RPMI8226 (cell line): ENCODE measurements around the gene CCL23.
A peak's percentile ranks its signal among the peaks of the same experiment; 100 is the strongest.
"Not testable (repeated sequence)": the region's sequence is repeated elsewhere in the genome, so short reads cannot be mapped to it uniquely, and the experiment has no call there.

Experiments
- DNase-seq: peaks from one replicate; pipeline ENCODE4 v3.0.0-alpha.2; 2015

CCL23 gene

DNA sequence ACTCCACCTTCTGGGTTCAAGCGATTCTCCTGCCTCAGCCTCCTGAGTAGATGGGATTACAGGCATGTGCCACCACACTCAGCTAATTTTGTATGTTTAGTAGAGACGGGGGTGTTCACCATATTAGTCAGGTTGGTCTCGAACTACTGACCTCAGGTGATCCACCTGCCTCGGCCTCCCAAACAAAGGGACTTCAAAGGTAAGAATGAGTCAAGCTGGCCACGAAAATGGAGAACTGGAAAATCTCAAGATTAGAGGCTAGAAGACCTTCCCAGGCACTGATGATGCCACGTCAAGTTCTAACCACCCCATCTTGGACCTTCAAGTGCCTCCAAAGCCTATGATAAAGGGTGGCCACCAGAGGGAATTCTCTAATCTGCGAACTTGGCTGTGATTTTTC is 15.1 kb downstream of the CCL23 start:
- DNase-seq, result no peak

DNA sequence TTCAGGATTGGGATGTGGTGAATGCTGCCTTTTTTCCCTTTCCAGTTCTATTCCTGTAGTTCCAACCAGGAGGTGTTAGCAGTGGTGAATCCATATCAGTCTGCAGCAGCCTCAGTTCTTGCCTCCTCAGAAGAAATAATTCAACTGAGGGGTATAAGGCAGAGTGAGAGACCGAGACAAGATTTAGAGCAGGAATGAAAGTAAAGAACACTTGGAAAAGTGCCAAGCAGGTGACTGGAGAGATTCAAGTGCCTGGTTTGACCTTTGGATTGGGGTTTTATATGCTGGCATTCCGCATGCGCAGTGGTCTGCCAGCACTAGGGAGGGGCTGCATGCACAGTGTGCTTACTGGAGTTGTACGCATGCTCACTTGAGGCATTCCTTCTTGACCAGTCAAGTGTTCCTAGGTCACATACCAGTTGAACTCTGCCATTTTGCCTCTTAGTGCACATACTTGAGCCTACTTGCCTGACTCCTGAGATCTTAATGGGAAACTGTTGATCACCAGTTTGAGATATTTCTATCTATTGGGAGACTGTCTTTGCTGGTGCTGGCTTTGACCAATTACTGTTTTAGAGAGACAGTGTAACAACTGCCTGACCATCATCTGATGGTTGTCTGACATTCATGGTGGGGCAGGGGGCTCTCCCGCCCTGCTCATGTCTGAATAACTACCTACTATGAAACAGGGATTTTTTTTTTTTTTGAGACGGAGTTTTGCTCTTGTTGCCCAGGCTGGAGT is 15.7 kb downstream of the CCL23 start:
- peak; percentile 44 for DNase-seq

DNA sequence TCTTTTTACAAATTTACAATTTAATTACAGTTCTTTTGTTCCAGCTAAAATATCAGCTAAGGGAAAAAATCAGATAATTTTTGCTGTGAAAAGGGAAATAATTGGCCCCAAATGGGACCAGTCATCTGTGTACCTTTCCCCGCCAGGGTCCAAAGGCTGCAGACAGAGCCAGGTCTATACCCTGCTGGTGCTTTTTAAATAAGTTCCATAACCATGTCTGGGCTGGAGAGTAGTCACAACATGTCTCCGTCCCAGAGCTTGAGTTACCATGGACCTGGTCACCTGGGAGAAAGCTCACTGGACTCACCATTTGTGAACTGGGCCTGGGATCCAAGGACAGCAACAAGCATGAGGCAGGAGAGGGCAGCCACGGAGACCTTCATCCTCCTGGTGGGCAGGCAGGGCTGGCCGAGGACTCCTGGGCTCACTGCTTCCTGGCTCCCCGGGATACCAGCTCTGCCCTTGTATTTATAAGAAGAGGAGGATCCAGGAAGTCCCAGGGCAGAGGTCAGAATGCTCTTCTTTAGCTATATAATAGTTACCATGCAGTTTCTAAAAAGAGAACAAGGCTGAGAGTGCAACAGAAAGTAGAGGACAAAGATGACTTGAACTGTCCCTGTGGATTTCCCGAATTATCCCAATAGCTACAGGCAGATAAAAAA is 16.5 kb downstream of the CCL23 start, which contains the start of gene CCL15:
Gene CCL15, minus strand, starts transcription at position 444 of the 662 bp plus-strand sequence. Its CDS starts 61 bp downstream, at position 383.
- DNase-seq, result no peak

DNA sequence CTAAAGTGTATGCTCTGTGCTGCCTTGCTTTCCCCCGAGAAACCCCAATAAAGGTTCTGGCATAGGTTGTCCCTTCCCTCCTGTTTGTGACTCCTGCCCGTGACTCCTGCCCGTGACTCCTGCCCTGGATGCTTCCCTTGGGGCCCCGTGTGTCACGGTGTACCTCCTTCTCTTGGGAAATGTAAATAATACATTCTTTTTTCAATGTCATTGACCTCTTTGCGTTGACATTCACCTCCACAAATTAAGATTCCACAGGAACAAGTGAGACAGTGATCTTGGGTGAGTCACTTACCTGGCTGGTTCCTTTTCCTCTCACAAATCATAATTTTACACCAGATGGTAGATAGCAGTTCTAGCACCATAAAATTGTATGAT is 17.1 kb downstream of the CCL23 start:
- DNase-seq, result no peak

DNA sequence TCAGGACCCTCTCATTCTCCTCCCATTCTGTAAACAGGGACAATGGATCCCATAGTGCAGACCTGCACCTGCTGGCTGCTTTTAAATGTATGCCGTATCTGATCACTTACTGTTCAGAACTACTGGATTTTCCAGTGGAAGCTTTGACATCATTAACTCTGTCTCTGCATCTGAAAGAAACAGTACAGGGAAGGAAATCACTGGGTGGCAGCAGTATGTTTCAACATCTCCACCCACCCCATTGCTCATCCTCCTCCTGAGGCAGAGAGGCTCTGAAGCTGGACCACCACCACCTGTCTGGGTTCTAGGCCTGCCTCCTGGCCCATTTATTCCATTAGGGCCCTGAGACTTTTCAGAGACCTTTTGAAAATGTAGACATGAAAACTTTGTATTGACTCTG is 19.0 kb downstream of the CCL23 start:
- no peak for DNase-seq

DNA sequence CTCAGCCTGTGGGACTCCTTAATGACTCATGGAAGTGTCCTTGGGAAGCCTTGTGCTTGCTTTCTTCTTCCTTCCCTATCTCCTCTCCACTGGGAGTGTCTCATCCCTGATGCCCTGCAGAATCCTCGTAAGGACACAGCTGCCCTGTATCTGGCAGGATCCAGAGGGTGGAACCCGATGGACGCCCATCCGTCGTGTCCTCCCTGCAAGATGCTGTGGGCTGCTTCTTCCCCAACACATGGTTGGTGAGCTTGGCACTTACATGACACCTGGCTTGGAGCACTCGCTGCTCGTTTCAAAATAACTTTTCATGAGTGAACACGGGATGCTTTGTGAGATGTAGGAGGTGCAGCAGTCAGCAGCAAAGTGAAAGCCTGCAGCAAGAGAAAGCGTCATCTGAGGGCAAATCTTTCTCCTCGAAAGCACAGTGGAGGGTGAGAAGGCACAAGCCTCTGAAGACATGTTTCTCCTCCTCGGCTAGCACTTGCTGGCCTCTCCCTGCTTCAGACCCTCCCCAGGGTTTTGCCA is 19.7 kb downstream of the CCL23 start:
- DNase-seq, result no peak

DNA sequence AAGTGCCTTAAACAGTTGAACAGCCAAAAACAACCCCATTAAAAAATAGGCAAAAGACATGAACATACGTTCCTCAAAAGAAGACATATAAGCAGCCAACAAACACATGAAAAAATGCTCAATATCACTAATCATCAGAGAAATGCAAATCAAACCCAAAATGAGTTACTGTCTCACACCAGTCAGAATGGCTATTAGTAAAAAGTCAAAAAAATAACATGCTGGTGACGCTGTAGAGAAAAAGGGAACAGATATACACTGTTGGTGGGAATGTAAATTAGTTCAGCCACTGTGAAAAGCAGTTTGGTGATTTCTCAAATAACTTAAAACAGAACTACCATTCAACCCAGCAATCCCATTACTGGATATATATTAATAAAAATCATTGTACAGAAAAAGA is 22.4 kb downstream of the CCL23 start:
- not testable (repeated sequence) for DNase-seq

DNA sequence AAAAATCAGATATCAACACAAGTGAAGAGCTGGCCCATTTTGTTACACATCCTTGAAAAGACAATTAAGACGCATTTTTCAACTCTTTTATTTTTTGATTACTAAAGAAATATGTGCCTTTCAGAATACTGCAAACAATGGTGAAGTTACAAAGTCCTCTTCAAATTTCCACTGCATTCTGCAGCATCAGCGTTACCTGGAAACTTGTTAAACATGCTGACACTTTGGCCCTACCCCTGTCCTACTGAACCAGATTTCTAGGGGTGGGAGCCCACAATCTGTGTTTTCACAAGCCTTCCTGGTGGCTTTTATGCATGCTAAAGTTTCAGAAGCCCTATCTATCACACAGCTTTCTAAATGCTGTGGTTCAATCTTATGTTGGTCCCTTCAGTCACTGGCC is 26.7 kb downstream of the CCL23 start:
- no peak for DNase-seq

DNA sequence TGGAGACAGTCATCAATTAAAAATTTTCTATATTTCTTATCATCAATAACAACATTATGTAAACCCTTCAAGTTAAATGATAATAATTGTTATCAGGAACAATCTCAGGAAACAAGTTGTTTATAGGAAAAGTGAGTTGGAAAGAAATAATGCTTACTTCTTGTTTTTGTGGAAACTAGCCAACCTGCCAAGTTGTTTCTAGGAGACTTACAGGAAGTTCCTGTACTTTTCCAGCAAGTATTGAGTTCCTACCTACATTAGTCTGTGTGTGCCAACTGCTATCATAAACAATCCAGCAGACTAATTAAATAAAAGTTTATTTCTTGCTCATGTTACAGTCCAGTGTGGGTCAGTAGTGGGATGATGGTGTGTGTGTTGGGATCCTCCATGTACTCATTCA is 29.6 kb downstream of the CCL23 start:
- no peak for DNase-seq

DNA sequence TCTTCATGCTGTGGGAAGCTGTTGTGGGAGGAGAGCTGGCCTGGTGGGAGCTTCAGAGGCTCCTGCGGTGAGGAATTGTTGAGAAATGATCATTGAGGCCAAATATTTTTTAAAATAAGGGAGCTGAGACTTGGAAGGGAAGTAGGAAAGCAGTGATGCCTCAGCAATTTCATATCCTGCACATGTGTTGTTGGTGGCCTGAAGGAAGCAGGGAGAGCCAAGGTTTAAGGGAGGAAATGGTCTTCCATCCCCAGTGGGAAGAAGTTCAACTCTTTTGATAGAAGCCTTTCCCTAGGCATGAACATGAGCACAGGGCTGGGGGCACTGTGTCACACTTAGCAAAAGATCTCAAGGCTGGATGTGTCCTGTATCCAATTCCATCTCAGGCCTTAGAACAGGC is 31.1 kb downstream of the CCL23 start, which contains the start of gene CCL14:
Gene CCL14, minus strand, starts transcription at position 87 of the 400 bp plus-strand sequence. Its CDS starts 80 bp downstream, at position 7.
- no peak for DNase-seq

DNA sequence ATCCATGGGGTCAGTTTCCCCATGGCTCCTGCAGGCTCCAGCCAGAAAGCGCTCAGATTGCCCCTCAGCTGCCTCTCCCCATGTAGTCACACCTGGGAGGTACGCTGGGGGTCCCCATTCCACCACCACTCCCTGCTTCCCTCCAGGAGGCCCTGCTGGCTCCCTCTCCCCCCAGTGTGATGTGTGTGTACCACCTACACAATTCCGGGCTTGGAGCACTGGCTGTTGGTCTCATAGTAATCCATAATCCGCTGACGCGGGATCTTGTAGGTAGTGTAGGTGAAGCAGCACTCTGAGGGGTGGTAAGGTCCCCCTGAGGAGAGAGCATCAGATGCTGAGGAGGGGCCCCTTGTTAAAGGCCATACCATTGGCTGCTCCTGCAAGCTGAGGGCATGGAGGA is 33.6 kb downstream of the CCL23 start:
- no peak for DNase-seq

DNA sequence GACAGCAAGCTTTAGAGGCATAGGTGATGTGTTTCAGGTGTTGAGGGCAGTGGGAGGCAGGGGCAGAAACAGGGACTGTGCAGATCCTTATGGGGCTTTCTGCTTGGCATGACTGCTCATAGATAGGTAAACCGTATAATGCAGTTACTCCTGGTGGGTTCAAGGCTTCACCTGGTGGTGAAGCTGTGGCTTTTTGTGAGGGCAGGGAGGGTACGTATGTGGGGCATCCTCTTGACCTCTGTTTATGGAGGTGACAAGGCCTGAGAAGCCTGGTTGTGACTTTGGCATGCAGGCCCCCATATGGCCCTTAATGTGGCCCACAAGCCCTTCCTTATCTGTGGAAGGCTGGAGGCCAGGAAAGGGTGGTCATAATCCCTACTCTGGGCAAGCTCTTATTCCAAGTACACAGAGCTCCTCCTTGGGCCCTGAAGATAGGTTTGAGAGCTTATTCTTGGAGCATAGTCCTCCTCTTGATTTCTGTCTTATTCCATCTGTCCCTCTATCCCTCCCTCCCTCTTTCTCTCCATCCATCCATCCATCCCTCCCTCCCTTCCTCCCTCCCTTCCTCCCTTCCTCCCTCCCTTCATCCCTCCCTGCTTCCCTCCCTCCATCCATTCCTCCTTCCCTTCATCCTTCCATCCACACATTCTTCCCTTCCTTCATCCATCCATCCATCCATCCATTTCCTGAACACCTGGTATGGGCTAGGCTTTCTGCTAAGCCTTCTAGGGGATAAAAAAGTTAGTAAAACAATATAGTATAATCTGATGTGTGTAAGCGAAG is 35.2 kb downstream of the CCL23 start:
- no peak for DNase-seq

DNA sequence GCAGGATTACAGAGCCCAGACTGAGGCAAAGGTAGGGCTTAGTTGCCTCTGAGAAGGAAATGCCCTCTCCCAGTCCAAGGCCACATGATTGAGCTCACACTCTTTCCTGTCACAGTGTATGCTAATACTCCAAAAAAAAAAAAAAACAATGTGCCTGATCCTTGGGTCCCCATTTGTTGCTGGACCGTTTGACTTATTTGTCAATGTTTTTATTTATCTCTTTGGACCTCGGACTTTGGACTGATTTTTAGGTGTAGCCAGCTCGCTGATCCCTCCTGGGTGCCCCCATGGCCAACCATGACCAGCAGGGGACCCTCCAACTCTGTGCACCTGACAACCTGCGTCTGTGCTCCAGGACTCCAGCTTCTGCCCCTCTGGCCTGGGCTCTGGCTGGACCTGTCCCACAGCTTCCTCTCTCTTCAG is 35.9 kb downstream of the CCL23 start:
- no peak for DNase-seq

DNA sequence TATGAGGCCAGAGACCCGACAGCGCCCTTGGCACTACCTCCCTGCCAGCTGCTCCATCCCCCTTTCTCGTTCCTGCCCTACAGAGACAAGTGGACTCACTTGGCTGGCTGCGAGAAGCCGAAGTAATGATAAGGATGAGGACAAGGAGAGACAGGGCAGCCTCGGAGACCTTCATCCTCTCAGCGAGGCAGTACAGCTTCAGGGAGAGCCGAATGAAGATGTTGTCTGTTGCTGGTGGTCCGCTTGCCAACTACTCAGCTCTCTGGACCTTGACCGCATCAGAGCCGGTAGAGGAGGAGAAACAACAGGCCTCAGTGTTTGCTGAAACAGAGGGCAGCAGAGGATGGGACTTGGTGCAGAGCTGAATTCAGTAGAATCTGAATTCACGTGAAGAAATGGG is 36.5 kb downstream of the CCL23 start, which contains the start of gene CCL16:
Gene CCL16, minus strand, starts transcription at position 252 of the 400 bp plus-strand sequence. Its CDS starts 77 bp downstream, at position 175.
- no peak for DNase-seq

DNA sequence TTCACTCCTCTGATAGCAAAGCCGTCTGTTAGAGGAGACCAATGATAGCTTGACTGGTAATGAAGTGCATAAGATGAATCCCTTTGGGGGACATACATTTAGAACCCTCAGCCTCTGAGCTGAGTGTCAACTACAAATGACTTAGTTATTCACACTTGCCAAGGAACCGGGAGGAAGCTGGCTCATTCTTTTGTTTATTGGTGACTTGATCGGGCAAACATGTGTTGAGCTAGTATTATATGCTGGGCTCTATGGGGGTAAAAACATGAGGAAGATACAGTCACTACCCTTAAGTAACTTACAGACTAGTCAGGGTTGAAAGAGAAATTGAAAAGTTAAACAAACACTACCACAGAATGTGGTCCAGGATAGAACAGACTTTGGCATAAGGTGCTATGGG is 39.4 kb downstream of the CCL23 start:
- no peak for DNase-seq

DNA sequence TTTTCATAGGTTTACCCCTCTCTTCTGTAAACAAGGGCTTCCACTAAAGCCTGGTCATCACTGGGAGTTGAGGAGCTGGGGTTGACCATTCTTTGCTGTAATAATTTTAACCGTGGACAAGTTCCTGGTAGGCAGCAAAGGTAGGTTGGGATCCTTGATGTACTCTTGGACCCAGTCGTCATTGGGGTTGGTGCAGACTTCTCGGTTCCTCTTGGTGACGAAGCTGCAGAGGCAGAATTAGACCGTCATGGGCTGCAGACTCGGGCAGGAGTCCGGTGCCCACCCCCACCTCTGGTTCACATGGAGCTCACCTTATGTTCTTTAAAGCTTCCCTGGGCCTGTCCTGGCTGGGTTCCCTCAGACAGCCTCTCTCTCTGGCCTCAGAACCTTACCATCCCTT is 40.3 kb downstream of the CCL23 start:
- DNase-seq, result no peak

DNA sequence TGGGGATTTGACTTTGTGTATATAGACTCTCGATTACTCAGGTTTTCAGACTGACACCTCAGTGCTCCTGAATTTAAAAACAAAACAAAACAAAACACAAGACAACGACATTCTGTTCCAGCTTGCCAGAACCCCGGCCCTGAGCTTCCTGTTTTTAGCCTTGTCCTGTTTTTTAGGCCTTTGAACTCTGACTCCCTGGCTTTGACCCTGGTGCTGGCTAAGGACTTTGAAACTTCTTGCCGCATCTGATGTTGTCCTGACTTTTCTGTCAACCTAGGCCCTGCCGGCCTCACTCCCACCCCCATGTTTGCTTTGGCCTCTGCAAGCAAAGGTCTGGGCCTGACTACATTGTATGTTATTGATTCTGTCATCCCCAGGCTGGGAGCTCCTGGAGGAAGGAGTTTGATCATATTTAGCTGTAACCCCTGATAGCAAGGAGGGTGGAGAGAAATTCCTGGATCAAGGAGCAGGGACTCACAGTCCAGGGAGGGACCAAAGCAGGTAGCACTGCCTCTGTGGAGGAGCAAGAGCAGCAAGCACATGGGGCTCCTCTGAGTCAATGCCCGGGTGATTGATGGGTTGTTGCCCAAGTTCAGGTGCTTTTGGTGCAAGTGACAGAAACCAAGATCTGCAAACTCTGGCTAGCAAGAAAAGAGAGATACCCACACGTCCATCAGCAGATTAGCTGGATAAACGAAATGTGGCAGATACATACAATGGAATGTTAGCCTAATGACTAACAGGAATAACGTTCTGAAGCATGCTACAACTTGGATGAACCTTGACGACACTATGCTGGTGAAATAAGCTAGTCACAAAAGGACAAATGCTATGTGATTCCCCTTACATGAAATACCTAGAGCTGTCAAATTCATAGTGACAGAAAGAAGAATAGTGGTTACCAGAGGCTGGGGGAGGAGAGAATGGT is 44.2 kb downstream of the CCL23 start:
- DNase-seq, result no peak

DNA sequence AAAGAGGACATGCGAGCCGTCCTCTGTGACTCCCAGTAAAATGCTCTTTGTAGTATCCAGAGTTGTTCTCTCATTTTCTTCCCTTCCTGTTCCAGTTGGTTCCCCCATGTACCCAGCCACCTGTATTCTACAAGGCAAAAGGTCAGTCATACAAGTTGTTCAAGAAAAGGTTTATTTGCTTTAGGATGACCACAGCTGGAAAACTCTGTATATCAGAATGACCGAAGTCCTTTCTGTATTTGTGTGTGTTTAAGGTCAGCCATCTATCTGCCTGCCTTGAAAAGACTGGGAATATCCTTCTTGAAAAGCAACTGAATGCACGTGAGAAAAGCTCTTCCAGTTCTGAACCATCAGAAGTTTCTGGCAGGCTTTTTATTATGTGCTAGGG is 44.8 kb downstream of the CCL23 start:
- DNase-seq, result no peak

DNA sequence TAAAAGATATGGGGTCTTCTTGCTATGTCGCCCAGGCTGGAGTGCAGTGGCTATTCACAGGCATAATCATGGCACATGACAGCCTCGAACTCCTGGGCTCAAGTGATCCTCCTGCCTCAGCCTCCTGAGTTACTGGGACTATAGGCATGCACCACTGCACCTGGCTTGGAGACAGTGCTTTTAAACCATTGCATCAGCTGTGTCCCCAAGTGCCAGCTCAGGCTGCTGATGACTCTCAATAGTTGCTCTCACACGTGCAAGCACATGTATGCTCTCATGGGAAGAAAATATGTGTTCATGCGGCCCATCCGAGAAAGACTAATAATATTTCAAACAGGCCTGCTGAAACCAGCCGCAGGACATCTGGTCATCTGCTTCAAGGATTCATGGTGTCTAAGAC is 45.2 kb downstream of the CCL23 start:
- no peak for DNase-seq

DNA sequence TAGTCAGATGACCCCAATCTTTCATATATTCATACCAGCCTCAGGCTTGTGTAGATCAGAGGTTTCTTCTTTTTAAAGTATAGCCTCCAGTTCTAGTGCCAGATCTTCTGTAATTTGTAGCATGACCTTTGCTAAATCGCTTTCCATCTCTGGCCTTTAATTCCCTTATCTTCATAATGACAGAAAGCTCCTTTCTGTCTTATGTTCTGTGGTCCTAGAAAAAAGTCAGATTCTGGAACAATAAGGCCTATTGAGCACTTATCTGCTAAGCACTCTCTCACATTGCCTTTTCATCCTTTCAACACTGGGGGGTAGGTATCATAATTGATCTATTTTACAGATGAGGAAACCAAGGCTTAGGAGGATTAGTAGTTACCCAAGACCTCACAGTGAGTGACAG is 45.7 kb downstream of the CCL23 start:
- no peak for DNase-seq

DNA sequence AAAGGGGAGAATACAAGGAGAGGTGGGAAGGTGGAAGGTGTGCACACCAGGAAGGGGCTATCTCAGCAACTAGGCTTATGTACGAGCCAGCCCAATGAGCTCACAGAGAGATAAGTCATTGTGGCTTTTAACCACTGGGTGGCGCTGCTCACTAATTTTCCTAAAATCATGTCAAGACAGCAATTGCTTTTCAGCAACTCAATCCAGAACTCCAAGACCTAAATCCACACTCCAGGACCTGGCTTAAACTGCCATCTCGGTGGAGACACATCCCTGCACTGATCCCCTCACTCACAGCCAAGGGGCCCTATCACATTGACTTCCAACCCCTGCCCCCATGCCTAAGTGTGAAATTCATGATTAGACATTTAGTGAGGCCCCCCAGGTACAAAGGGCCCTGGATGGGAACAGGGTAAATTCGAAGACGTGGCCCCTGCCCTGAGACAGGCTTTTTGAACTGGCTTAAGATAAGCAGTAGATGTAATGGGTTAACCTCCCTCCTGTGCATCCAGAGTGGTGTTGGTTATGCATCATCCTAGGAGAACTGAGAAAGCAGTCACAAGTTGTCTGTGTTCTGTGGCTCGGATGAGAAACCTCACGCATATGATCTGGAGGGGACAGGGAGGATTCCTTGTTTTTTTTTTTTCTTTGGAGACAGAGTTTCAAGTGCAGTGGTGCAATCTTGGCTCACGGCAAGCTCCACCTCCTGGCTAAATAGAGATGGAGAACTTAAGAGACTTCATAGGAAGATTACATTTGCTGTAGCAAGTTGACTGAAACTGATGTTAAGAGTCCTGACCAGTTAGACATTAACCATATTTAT is 48.0 kb downstream of the CCL23 start:
- peak; percentile 79 for DNase-seq
